GM10847 (cell line): ENCODE results near the gene NKD1.

Experiments
- POLR2A ChIP-seq: IDR thresholded peaks from 2 replicates; pipeline ENCODE4 v1.6.1; 2011; ENCODE audit not compliant: insufficient read length; ENCODE audit errors: extremely low read depth

Gene NKD1

DNA sequence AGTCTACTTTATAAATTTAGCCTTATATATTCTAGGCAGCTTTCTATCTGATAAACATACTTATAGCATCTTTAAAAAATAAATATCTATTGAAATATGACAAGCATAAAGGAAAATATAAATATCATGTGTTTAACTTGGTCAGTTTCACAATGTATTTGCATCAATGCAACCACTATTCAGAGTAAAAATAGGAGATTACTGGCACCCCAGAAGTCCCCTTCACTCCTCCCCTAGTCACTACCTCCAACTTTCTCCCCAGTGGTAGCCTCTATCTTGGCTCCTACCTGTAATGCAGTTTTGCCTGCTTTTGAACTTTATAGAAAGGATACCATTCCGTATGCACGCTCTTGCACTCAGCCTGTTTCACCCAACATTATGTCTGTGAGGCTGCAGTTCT, 142.0 kb downstream of the NKD1 start:
- TF ChIP-seq POLR2A: no peak

DNA sequence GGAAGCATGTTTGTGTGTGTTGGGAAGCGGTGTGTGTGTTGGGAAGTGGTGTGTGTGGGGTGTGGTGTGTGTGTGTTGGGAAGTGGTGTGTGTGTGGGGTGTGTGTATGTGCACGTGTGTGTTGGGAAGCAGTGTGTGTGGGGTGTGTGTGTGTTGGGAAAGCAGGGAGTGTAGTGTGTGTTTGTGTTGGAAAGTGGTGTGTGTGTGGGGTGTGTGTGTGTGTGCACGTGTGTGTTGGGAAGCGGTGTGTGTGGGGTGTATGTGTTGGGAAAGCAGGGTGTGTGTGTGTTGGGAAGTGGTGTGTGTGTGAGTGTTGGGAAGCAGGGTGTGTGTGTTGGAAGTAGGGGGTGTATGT, 144.4 kb downstream of the NKD1 start:
- no peak for TF ChIP-seq POLR2A

GRCh38 chr16:50692999-50693781, 145.0 kb downstream of the NKD1 start, which contains the start of gene NOD2:
TSS of gene NOD2 (plus strand) at chr16:50693606. CDS start at chr16:50699496, 5,890 bp downstream.
- TF ChIP-seq POLR2A: peak; percentile 34

DNA sequence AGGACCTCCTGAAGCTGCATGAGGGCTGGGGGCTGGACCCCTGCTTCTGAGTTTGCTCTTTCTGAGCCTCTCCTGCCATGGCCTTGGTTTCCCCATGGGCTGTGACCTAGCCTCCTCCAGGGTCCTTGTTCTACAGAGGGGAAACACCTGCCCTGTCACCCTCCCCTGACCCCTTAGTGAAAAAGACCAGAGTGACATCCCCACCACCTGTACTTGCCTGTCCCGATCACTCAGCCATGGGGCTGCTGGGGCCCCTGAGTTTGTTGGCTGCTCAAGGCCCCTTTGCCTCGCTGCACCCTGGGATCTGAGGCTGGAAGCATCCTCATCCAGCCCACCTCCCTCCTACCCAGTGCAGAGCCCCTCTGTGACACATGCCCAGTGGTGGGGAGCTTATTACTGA, 146.0 kb downstream of the NKD1 start:
- TF ChIP-seq POLR2A: no peak

GRCh38 chr16:50695017-50696000, 147.1 kb downstream of the NKD1 start:
- no peak for TF ChIP-seq POLR2A

- no peak for TF ChIP-seq POLR2A
Observed at GRCh38 chr16:50696126-50696525, 147.9 kb downstream of the NKD1 start.

GRCh38 chr16:50696575-50697420, 148.6 kb downstream of the NKD1 start:
- TF ChIP-seq POLR2A: no peak

DNA sequence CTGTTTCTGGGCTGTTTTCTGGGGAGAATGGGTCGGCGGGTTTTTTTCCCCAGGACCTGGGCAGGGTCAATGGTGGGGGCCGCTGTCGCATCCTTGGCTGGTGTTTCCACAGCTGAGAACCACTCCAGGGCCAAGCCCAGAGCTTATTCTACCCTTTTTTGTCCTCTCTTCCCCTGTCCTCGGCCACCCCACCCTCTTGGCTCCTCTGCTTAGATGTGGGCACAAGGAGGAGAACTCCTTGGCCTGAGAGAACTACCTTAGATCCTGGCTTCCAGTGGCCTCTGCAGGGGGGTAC, 149.2 kb downstream of the NKD1 start:
- no peak for TF ChIP-seq POLR2A

DNA sequence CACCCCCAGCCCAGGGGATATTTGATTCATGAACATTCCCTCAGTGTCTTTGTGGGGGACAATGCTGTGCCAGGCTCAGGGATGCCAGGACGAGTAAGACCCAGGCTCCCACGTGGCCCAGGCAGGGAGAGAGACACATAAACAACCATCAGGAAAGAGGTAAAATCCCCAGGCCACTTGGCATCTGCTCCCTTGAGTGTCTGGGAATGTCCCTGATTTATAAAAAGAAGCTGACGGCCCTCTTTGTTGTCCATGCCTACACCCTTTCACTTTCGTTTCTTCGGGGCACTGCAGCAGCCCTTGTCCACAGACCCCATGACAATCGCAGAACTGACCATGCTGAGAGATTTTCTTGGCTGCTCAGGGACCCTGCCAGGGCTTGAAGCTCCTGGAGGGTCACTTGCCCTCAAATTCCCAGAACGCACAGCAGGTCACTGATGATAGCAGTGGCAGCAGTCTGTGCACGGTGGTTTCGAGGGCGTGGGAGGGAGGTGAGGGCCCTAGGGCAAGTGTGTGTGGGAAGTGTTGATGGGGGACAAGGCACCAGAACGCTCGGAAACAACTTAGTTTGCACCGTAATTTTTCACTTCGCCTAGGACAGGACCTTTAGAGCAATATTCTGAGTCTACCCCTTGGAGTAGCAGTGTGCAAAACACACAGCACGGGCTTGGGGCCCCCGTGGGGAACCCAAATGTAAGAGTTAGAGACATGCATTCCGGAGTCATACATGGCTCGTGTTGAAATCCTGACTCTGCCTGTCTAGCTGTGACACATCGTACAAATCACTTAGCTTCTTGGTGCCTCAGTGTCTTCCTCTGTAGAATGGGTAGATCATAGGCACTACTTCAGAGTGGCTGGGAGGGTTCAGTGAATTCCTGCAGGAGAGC, 149.9 kb downstream of the NKD1 start:
- no peak for TF ChIP-seq POLR2A
